SU-DHL-6 (cell line): ENCODE data around the gene CLCN6.

Experiments used
- H2AFZ ChIP-seq: fragments of 200-600 bp; sonication (generic); 2 replicates; pipeline ENCODE4 v1.6.1; 2014; ENCODE audit warnings: low read depth, mild to moderate bottlenecking, moderate library complexity, mixed read lengths, antibody characterized with exemption, low read length; ENCODE audit not compliant: severe bottlenecking
- H3F3A ChIP-seq: fragments of 200-600 bp; shearing (Covaris generic); 2 replicates; pipeline ENCODE4 v1.6.0; 2016; ENCODE audit warnings: antibody characterized with exemption, mild to moderate bottlenecking; ENCODE audit not compliant: insufficient read depth
- H3K27ac ChIP-seq: fragments of 200-600 bp; sonication (generic); 2 replicates; pipeline ENCODE4 v1.5.1; 2016; ENCODE audit warnings: low read depth, mild to moderate bottlenecking, low read length, moderate library complexity, mixed read lengths
- H3K27me3 ChIP-seq: fragments of 200-600 bp; sonication (generic), shearing (Covaris generic); 2 replicates; pipeline ENCODE4 v1.6.0; 2014; ENCODE audit warnings: mild to moderate bottlenecking, low read length
- H3K36me3 ChIP-seq: fragments of 200-600 bp; sonication (generic); 2 replicates; pipeline ENCODE4 v1.6.1; 2014; ENCODE audit warnings: mild to moderate bottlenecking, low read length, mixed read lengths
- H3K4me2 ChIP-seq: fragments of 300-600, 200-600 bp; shearing (Covaris generic), sonication (generic); 2 replicates; pipeline ENCODE4 v1.6.0; 2014; ENCODE audit warnings: low read length, low read depth, mild to moderate bottlenecking; ENCODE audit not compliant: poor library complexity, severe bottlenecking
- H3K4me3 ChIP-seq: fragments of 200-600 bp; sonication (generic); 2 replicates; pipeline ENCODE4 v1.5.1; 2014; ENCODE audit warnings: antibody characterized with exemption, low read length, mild to moderate bottlenecking, mixed read lengths; ENCODE audit not compliant: insufficient read depth, poor library complexity, severe bottlenecking
- H3K79me2 ChIP-seq: fragments of 200-600 bp; sonication (generic); 2 replicates; pipeline ENCODE4 v1.6.1; 2014; ENCODE audit warnings: mild to moderate bottlenecking, low read length, moderate library complexity; ENCODE audit not compliant: insufficient read depth
- H3K9ac ChIP-seq: fragments of 200-600 bp; sonication (generic); 2 replicates; pipeline ENCODE4 v1.7.0; 2014; ENCODE audit warnings: mild to moderate bottlenecking, low read length
- H3K9me2 ChIP-seq: fragments of 200-600 bp; sonication (generic); replicated peaks from 2 replicates; pipeline ENCODE4 v1.6.1; 2014; ENCODE audit warnings: low read length; ENCODE audit not compliant: insufficient read depth
- H3K9me3 ChIP-seq: fragments of 200-600 bp; sonication (generic); 2 replicates; pipeline ENCODE4 v1.6.1; 2014; ENCODE audit warnings: low read length, mixed read lengths; ENCODE audit not compliant: insufficient read depth
- H4K20me1 ChIP-seq: fragments of 200-600 bp; sonication (generic); 2 replicates; pipeline ENCODE4 v1.6.1; 2014; ENCODE audit warnings: low read depth, mild to moderate bottlenecking, antibody characterized with exemption, low read length, moderate library complexity, mixed read lengths
- CTCF ChIP-seq: fragments of 200-600 bp; sonication (generic); IDR thresholded peaks from one replicate; pipeline ENCODE4 v1.5.1; 2017; ENCODE audit warnings: antibody characterized with exemption, mild to moderate bottlenecking, low read length, moderate library complexity; ENCODE audit not compliant: insufficient read depth, poor library complexity, severe bottlenecking
- EZH2phosphoT487 ChIP-seq: fragments of 200-600 bp; sonication (generic), shearing (Covaris generic); conservative IDR thresholded peaks from 2 replicates; pipeline ENCODE4 v1.6.1; 2018; ENCODE audit warnings: mild to moderate bottlenecking, antibody characterized with exemption, low read length, moderate library complexity, mixed read lengths

The CLCN6 gene

GRCh38 chr1:11860587-11860986 lies 54.6 kb downstream of the CLCN6 start:
- Histone ChIP-seq H3K9me2 (no peaks in the 10 kb centered on the region), H3K36me3 (no peaks in the 10 kb centered on the region), H3K4me2 (no peak overlapping the region), H3K4me3 (no peak overlapping the region), H3F3A (no peaks in the 10 kb centered on the region), H3K9me3 (no peaks in the 10 kb centered on the region), H4K20me1 (no peaks in the 10 kb centered on the region), H3K27me3 (no peaks in the 10 kb centered on the region), H3K79me2 (no peaks in the 10 kb centered on the region), H3K9ac (no peak overlapping the region), H2AFZ (no peak overlapping the region), H3K27ac (no peak overlapping the region)
- TF ChIP-seq EZH2phosphoT487 (no peak), CTCF (no peak)

- H3K4me2 ChIP-seq = no peak overlapping the region
- H4K20me1 ChIP-seq = no peaks in the 10 kb centered on the region
- no peak overlapping the region for H2AFZ ChIP-seq
- H3K4me3 ChIP-seq = no peak overlapping the region
- no peaks in the 10 kb centered on the region for H3K9me2 ChIP-seq
- H3K36me3 ChIP-seq = no peaks in the 10 kb centered on the region
- no peaks in the 10 kb centered on the region for H3F3A ChIP-seq
- no peaks in the 10 kb centered on the region for H3K79me2 ChIP-seq
- H3K27ac ChIP-seq = no peak overlapping the region
- H3K27me3 ChIP-seq = no peaks in the 10 kb centered on the region
- H3K9ac ChIP-seq = no peak overlapping the region
- TF ChIP-seq CTCF (no peak), EZH2phosphoT487 (no peak)
- H3K9me3 ChIP-seq = no peaks in the 10 kb centered on the region
Observed at GRCh38 chr1:11862890-11863289, 56.9 kb downstream of the CLCN6 start.

GRCh38 chr1:11868331-11868980 lies 62.5 kb downstream of the CLCN6 start:
- no peak for TF ChIP-seq CTCF
- TF ChIP-seq EZH2phosphoT487 = no peak
- Histone ChIP-seq H3K27ac (no peak overlapping the region), H2AFZ (no peak overlapping the region), H3K9me3 (no peaks in the 10 kb centered on the region), H3K27me3 (no peaks in the 10 kb centered on the region), H4K20me1 (no peaks in the 10 kb centered on the region), H3K36me3 (no peaks in the 10 kb centered on the region), H3K79me2 (no peaks in the 10 kb centered on the region), H3K4me3 (no peak overlapping the region), H3K4me2 (no peak overlapping the region), H3K9ac (no peak overlapping the region), H3F3A (no peaks in the 10 kb centered on the region), H3K9me2 (no peaks in the 10 kb centered on the region)
